Ramos (cell line): ENCODE measurements around the gene HDAC4.

Source experiments
- in situ Hi-C: fragments of 300-500 bp; cut with MboI; formaldehyde crosslinking; loops from one replicate; pipeline ENCODE4 v1.14.3; 2022; ENCODE audit warnings: low sequenced_read_pairs; ENCODE audit not compliant: unreplicated experiment

Gene HDAC4

GRCh38 chr2:239247401-239248245 is 153.2 kb downstream of the HDAC4 start:
- in situ Hi-C loops: no loop called here

GRCh38 chr2:239246723-239247122 is 154.1 kb downstream of the HDAC4 start:
- in situ Hi-C loops: no loop called here

- in situ Hi-C loops: no loop called here
These were observed 154.7 kb downstream of the HDAC4 start for GRCh38 chr2:239245872-239246721.

GRCh38 chr2:239245107-239245506 is 155.7 kb downstream of the HDAC4 start:
- in situ Hi-C loops: no loop called here

GRCh38 chr2:239244625-239245024 is 156.2 kb downstream of the HDAC4 start:
- in situ Hi-C loops: no loop called here

GRCh38 chr2:239241431-239241960 is 159.3 kb downstream of the HDAC4 start:
- in situ Hi-C loops: no loop called here

- in situ Hi-C loops: no loop called here
These were observed 160.4 kb downstream of the HDAC4 start for GRCh38 chr2:239240414-239240881.

GRCh38 chr2:239239607-239240413 is 161.0 kb downstream of the HDAC4 start:
- in situ Hi-C loops: no loop called here

- in situ Hi-C loops: no loop called here
These were observed 161.8 kb downstream of the HDAC4 start for GRCh38 chr2:239238839-239239606.

GRCh38 chr2:239238381-239238780 is 162.4 kb downstream of the HDAC4 start:
- in situ Hi-C loops: no loop called here

GRCh38 chr2:239236808-239237205 is 164.0 kb downstream of the HDAC4 start:
- in situ Hi-C loops: no loop called here

GRCh38 chr2:239236043-239236807 is 164.6 kb downstream of the HDAC4 start:
- in situ Hi-C loops: no loop called here

GRCh38 chr2:239235311-239235710 is 165.5 kb downstream of the HDAC4 start:
- in situ Hi-C loops: no loop called here

GRCh38 chr2:239234191-239235175 is 166.3 kb downstream of the HDAC4 start:
- in situ Hi-C loops: no loop called here

GRCh38 chr2:239233576-239233975 is 167.2 kb downstream of the HDAC4 start:
- in situ Hi-C loops: no loop called here

- in situ Hi-C loops: no loop called here
These were observed 168.6 kb downstream of the HDAC4 start for GRCh38 chr2:239232195-239232578.
